HepG2 (cell line): ENCODE measurements around the gene ZKSCAN1. TPM values are rescaled to one million over a fixed set of nuclear protein-coding genes. Genes with fewer than 3 reads are reported as not detected.

Source experiments
- ATAC-seq: fragments of 200-7000 bp; cut with Tn5 transposase; 3 replicates; pipeline ENCODE4 v1.9.1; 2020; ENCODE audit warnings: mild to moderate bottlenecking, moderate library complexity
- BruUV-seq: library from RNA; stranded (reverse); fragments of 400-500 nt; replicated peaks from 2 replicates; lab custom pipeline; 2021; lab: Mats Ljungman, UMichigan
- CTCF ChIA-PET: fragments of 300-600 bp; formaldehyde crosslinking; extraction: SDS; loops from one replicate; lab custom pipeline; 2021; ENCODE audit warnings: low total read pairs, inconsistent platforms, low intra/inter-chr PET ratio; lab: Yijun Ruan, JAX
- POLR2A ChIA-PET: fragments of 350-600 bp; sonication (Branson Sonifier 250); formaldehyde crosslinking; loops from one replicate; lab custom pipeline; 2020; ENCODE audit warnings: antibody characterized with exemption, inconsistent platforms; lab: Yijun Ruan, JAX
- DNase-seq: peaks from one replicate; pipeline ENCODE4 v3.0.0-alpha.2; 2015; ENCODE audit warnings: low spot score
- FAIRE-seq: peaks from 3 replicates; lab custom pipeline; 2011; peaks lifted over from hg19 to GRCh38; lab: Jason Lieb, UNC
- H2AFZ ChIP-seq: one replicate; pipeline ENCODE4 v1.6.1; 2011; ENCODE audit warnings: low read length, inconsistent platforms
- H3K27ac ChIP-seq: fragments of 300-600 bp; 3 replicates; pipeline ENCODE4 v1.8.0; 2011; ENCODE audit warnings: mixed run types, mild to moderate bottlenecking, mixed read lengths, low read length, inconsistent platforms; ENCODE audit not compliant: insufficient read depth; ENCODE audit errors: extremely low read length
- H3K27me3 ChIP-seq, 2 experiments: fragments of 200-600 bp in 1 of 2; 2 replicates in 1 of 2; 3 replicates in 1 of 2; pipeline versions ENCODE4 v1.6.0 to v1.8.0; 2011; ENCODE audit warnings: low read length in 2 of 2, mild to moderate bottlenecking in 2 of 2, moderate library complexity in 2 of 2, inconsistent platforms in 1 of 2; ENCODE audit not compliant: insufficient read depth in 2 of 2, control insufficient read depth in 1 of 2
- H3K36me3 ChIP-seq, 2 experiments: fragments of 200-600 bp in 1 of 2; replicated peaks in 1 of 2; 2 replicates in 1 of 2; 3 replicates in 1 of 2; pipeline versions ENCODE4 v1.5.1 to v1.8.0; 2011; ENCODE audit warnings: low read length in 2 of 2, inconsistent platforms in 1 of 2; ENCODE audit not compliant: insufficient read depth in 2 of 2, control insufficient read depth in 1 of 2
- H3K4me1 ChIP-seq: 2 replicates; pipeline ENCODE4 v1.5.1; 2012; ENCODE audit warnings: low read length, inconsistent platforms; ENCODE audit not compliant: insufficient read depth
- H3K4me2 ChIP-seq: 2 replicates; pipeline ENCODE4 v1.6.0; 2011; ENCODE audit warnings: low read depth, low read length, inconsistent platforms
- H3K4me3 ChIP-seq, 3 experiments: fragments of 200-600 bp in 1 of 3; sonication (generic), shearing (Covaris generic) in 1 of 3; replicated peaks in 1 of 3; 2 replicates each; pipeline ENCODE4 v1.5.1; 2011 to 2016; ENCODE audit warnings: low read length in 3 of 3, inconsistent platforms in 2 of 3, low read depth in 2 of 3, mild to moderate bottlenecking in 2 of 3, control low read depth in 1 of 3, mixed read lengths in 1 of 3; ENCODE audit not compliant: insufficient read depth in 1 of 3
- H3K79me2 ChIP-seq: one replicate; pipeline ENCODE4 v1.6.1; 2011; ENCODE audit warnings: low read length, inconsistent platforms; ENCODE audit not compliant: insufficient read depth
- H3K9ac ChIP-seq: 2 replicates; pipeline ENCODE4 v1.6.0; 2011; ENCODE audit warnings: mild to moderate bottlenecking, low read depth, low read length, inconsistent platforms; ENCODE audit not compliant: insufficient read depth
- H3K9me3 ChIP-seq: 2 replicates; pipeline ENCODE4 v1.5.1; 2012; ENCODE audit warnings: mild to moderate bottlenecking, low read length
- H4K20me1 ChIP-seq: 2 replicates; pipeline ENCODE4 v1.6.0; 2011; ENCODE audit warnings: inconsistent platforms, mild to moderate bottlenecking, low read length, moderate library complexity; ENCODE audit not compliant: insufficient read depth
- ADNP ChIP-seq: sonication (generic); formaldehyde crosslinking; IDR thresholded peaks from 2 replicates; pipeline ENCODE4 v1.4.0; 2020; ENCODE audit warnings: missing genetic modification reagents
- BRD4 ChIP-seq: sonication (generic); formaldehyde crosslinking; IDR thresholded peaks from 2 replicates; pipeline ENCODE4 v1.4.0; 2020; ENCODE audit warnings: missing genetic modification reagents
- KLF16 ChIP-seq, 2 experiments: sonication (generic) in 1 of 2; formaldehyde crosslinking in 1 of 2; IDR thresholded peaks; 2 replicates each; pipeline versions ENCODE4 v1.6.1 to v1.8.0; 2016 to 2023; ENCODE audit warnings: missing genetic modification reagents in 2 of 2, missing compliant biosample characterization in 1 of 2
- PBX3 ChIP-seq: sonication (generic); formaldehyde crosslinking; IDR thresholded peaks from 2 replicates; pipeline ENCODE4 v1.8.1; 2023; ENCODE audit warnings: missing genetic modification reagents, inconsistent platforms, borderline replicate concordance
- SATB2 ChIP-seq: sonication (generic); formaldehyde crosslinking; IDR thresholded peaks from 2 replicates; pipeline ENCODE4 v1.5.0; 2020; ENCODE audit warnings: missing genetic modification reagents
- SIN3B ChIP-seq: fragments of 150-350 bp; IDR thresholded peaks from 2 replicates; pipeline ENCODE4 v1.6.1; 2014; ENCODE audit warnings: low read length
- TAF1 ChIP-seq: sonication (generic); formaldehyde crosslinking; IDR thresholded peaks from 2 replicates; pipeline ENCODE4 v1.4.0; 2020; ENCODE audit warnings: missing genetic modification reagents
- ZHX1 ChIP-seq: sonication (generic); formaldehyde crosslinking; IDR thresholded peaks from 2 replicates; pipeline ENCODE4 v1.8.1; 2022; ENCODE audit warnings: low read depth, mild to moderate bottlenecking, missing genetic modification reagents
- WGBS: methylation state at CpG from one replicate; pipeline ENCODE4 v1.1.6; 2017; ENCODE audit warnings: low lambda C conversion rate; 5-methylcytosine and 5-hydroxymethylcytosine counted together
- in situ Hi-C: cut with HindIII; loops from 2 replicates; pipeline ENCODE4 v1.10.0; 2017; ENCODE audit warnings: low pct_unique_long_range_greater_than_20kb; ENCODE audit not compliant: extremely low pct_ligation_motif_present
- intact Hi-C: fragments of 100-400 bp; cut with micrococcal nuclease; formaldehyde crosslinking; loops from one replicate; pipeline ENCODE4 v1.10.0; 2022; ENCODE audit not compliant: unreplicated experiment
- polyA plus RNA-seq, 8 experiments: library from polyadenylated mRNA; depleted of rRNA in 3 of 8; stranded (reverse) in 7 of 8; unstranded in 1 of 8; fragments of >200 nt; fragmentation: Illumina TruSeq in 4 of 8; extraction: Trizol in 4 of 8; gene quantifications; 2 replicates each; pipeline versions ENCODE4 v1.2.1 to v1.2.3, GENCODE V29; 2011 to 2016; ENCODE audit warnings: low read depth in 4 of 8, missing spikeins in 1 of 8, mixed read lengths in 1 of 8; ENCODE audit not compliant: insufficient read depth in 1 of 8
- total RNA-seq, 5 experiments: library from RNA; depleted of rRNA; stranded (reverse); fragments of >200 nt; fragmentation: Illumina TruSeq; extraction: Trizol; gene quantifications; 2 replicates each; pipeline ENCODE4 v1.2.3, GENCODE V29; 2016; ENCODE audit warnings: low read depth in 1 of 5

The ZKSCAN1 gene
- total and polyA plus RNA-seq, 2 of the 13 experiments (the other 11 are each of a cell fraction or from before 2014, with no cell fraction given) = 46.4 to 60.6 TPM

- ChIA-PET CTCF (interaction anchor here (3.3 kb wide), 1 partner anchor 57 kb away, joined by 33 read pairs; no protein-coding TSS in a partner anchor), POLR2A (interaction anchor here (0.9 to 1.0 kb wide), 2 partner anchors 36 to 54 kb away, joined by 4 read pairs; partner anchors contain the start of gene ZKSCAN1)
- H3K4me2 ChIP-seq = peak overlapping the region; percentile 23
- H3K79me2 ChIP-seq = peaks cover 6% of the 10 kb centered on the region
- 82% methylated on average over 3 of the region's 3 CpGs for WGBS
- H3K27me3 ChIP-seq = no peaks in the 10 kb centered on the region
- H3K9ac ChIP-seq = no peak overlapping the region
- H3K4me1 ChIP-seq = peaks cover 29% of the 10 kb centered on the region
- intact Hi-C loops = loop anchor here (2.0 to 5.0 kb wide), 2 partner anchors 74 to 139 kb away; partner anchors contain the start of gene AZGP1
- BruUV-seq = no TSS peak
- DNase-seq (peak; percentile 39), ATAC-seq (no peak), FAIRE-seq (no peak)
- H3K36me3 ChIP-seq = peaks cover 0 to under 1% of the 10 kb centered on the region in 2 experiments; a peak in 1 of 5 replicates
- no peak overlapping the region for H3K27ac ChIP-seq
- no peaks in the 10 kb centered on the region for H3K9me3 ChIP-seq
- TF ChIP-seq SIN3B = no peak
- TF ChIP-seq PBX3 = no peak
- TF ChIP-seq BRD4 = no peak
- TF ChIP-seq TAF1 (CRISPR knock-in tag) = no peak
- no peak for TF ChIP-seq ZHX1
- no peak for TF ChIP-seq KLF16 (CRISPR knock-in tag; IDR thresholded peaks at IDR 0.05)
- no peak for TF ChIP-seq SATB2
- no peak for TF ChIP-seq ADNP (CRISPR knock-in tag)
- H4K20me1 ChIP-seq = no peaks in the 10 kb centered on the region
- no peak overlapping the region for H3K4me3 ChIP-seq
- no peak overlapping the region for H2AFZ ChIP-seq
- in situ Hi-C loops = loop anchor here (5.0 to 10.0 kb wide), 2 partner anchors 59 to 137 kb away; partner anchors contain the start of gene TRIM4
Measured at GRCh38 chr7:100051611-100052010, 36.2 kb downstream of the ZKSCAN1 start.
